ENCODE results near the gene VGLL2. TPM values are rescaled to one million over a fixed set of nuclear protein-coding genes. Genes with fewer than 3 reads are reported as not detected.

VGLL2 gene
- total RNA-seq, 2 experiments from 2014 or later: not detected

GRCh38 chr6:117311726-117312125, 46.4 kb downstream of the VGLL2 start:
- ChIA-PET POLR2A (no interaction called here), CTCF (no interaction called here)
- no peaks in the 10 kb centered on the region for H3K4me1 Mint-ChIP-seq
- H3K36me3 Mint-ChIP-seq (ENCODE audit: low read depth): no peaks in the 10 kb centered on the region
- no peaks in the 10 kb centered on the region for H3K27me3 Mint-ChIP-seq
- H3K9me3 Mint-ChIP-seq: no peaks in the 10 kb centered on the region
- no peak overlapping the region for H3K27ac Mint-ChIP-seq
- no peak overlapping the region for H3K4me3 Mint-ChIP-seq
- no peak for DNase-seq

GRCh38 chr6:117317261-117317660, 51.9 kb downstream of the VGLL2 start:
- CTCF ChIA-PET: no interaction called here
- Mint-ChIP-seq H3K9me3 (no peaks in the 10 kb centered on the region), H3K27me3 (peaks cover 3% of the 10 kb centered on the region), H3K36me3 (ENCODE audit: low read depth) (no peaks in the 10 kb centered on the region), H3K27ac (no peak overlapping the region), H3K4me3 (no peak overlapping the region), H3K4me1 (no peaks in the 10 kb centered on the region)
- DNase-seq: no peak
- POLR2A ChIA-PET: no interaction called here

Other genes with a start within 250 kb of the VGLL2 start
- gene ROS1, start 160.4 kb downstream of the VGLL2 start, total RNA-seq: not detected
- gene DCBLD1, start 217.1 kb downstream of the VGLL2 start, total RNA-seq: 1 to 10 TPM; 3.7 to 5.1 TPM